Measurements from ENCODE around the gene SH3PXD2B. TPM values are rescaled to one million over a fixed set of nuclear protein-coding genes. Genes with fewer than 3 reads are reported as not detected.
A peak's percentile ranks its signal among the peaks of the same experiment; 100 is the strongest.

SH3PXD2B gene
- total RNA-seq, 1 experiment from 2014 or later, result 27.5 TPM

DNA sequence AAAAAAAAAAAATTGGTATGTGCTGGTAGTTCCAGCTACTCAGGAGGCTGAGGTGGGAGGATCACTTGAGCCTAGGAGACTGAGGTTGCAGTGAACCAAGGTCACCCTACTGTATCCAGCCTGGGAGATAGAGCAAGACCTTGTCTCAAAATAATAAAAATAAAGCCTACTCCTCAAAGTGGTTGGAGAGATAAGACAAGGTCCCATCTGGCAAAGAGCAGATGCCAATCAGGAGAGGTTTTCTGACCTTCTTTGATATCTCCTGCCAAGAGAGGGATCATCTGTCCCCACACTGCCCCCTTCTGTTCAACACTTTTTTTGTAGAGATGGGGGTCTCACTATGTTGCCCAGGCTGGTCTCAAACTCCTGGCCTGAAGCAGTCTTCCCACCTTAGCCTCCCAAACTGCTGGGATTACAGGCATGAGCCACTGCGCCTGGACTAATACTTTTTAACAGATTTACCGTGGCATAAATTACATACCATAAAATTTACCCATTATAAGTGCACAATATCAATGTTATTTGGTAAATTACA lies 64.7 kb downstream of the SH3PXD2B start:
- Histone ChIP-seq H3K27ac (ENCODE audit: low read depth, low read length) (no peak overlapping the region), H4K20me1 (ENCODE audit: insufficient read depth) (0 out of 2 replicates have a peak, but pooled peaks cover 2% of the 10 kb centered on the region), H3K9me3 (ENCODE audit: control insufficient read depth in 1 of 2, insufficient read depth in 1 of 2, low read depth in 1 of 2, low read length in 2 of 2) (no peaks in the 10 kb centered on the region), H3K4me1 (ENCODE audit: control insufficient read depth in 1 of 2, insufficient read depth in 2 of 2, low read length in 2 of 2) (no peaks in the 10 kb centered on the region), H3K4me3 (replicated peaks in 1 of 2; ENCODE audit: low read depth in 1 of 2, low read length in 2 of 2) (no peak overlapping the region), H3K9me2 (ENCODE audit: insufficient read depth) (no peaks in the 10 kb centered on the region), H3K4me2 (ENCODE audit: low read length) (no peak overlapping the region), H3K79me2 (ENCODE audit: insufficient read depth, low read length) (no peaks in the 10 kb centered on the region), H2AFZ (ENCODE audit: low read depth, low read length, poor library complexity, severe bottlenecking) (no peak overlapping the region), H3K36me3 (ENCODE audit: control insufficient read depth in 1 of 2, insufficient read depth in 2 of 2, low read length in 2 of 2) (peaks cover 3 to 6% of the 10 kb centered on the region in 2 experiments; a peak in 1 of 4 replicates), H3K9ac (ENCODE audit: low read length) (no peak overlapping the region), H3K27me3 (ENCODE audit: insufficient read depth, low read length) (no peaks in the 10 kb centered on the region)
- intact Hi-C loops (cut with micrococcal nuclease), result no loop called here
- CTCF ChIA-PET, result no interaction called here
- TF ChIP-seq, protein P1, sequence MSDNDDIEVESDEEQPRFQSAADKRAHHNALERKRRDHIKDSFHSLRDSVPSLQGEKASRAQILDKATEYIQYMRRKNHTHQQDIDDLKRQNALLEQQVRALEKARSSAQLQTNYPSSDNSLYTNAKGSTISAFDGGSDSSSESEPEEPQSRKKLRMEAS (IDR thresholded peaks at IDR 0.05), result no peak
- TF ChIP-seq ZFX (IDR thresholded peaks at IDR 0.05), result no peak
- TF ChIP-seq, protein P2, sequence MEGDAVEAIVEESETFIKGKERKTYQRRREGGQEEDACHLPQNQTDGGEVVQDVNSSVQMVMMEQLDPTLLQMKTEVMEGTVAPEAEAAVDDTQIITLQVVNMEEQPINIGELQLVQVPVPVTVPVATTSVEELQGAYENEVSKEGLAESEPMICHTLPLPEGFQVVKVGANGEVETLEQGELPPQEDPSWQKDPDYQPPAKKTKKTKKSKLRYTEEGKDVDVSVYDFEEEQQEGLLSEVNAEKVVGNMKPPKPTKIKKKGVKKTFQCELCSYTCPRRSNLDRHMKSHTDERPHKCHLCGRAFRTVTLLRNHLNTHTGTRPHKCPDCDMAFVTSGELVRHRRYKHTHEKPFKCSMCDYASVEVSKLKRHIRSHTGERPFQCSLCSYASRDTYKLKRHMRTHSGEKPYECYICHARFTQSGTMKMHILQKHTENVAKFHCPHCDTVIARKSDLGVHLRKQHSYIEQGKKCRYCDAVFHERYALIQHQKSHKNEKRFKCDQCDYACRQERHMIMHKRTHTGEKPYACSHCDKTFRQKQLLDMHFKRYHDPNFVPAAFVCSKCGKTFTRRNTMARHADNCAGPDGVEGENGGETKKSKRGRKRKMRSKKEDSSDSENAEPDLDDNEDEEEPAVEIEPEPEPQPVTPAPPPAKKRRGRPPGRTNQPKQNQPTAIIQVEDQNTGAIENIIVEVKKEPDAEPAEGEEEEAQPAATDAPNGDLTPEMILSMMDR (IDR thresholded peaks at IDR 0.05 in 2 of 3, conservative IDR thresholded peaks at IDR 0.05 in 1 of 3; ENCODE audit: borderline replicate concordance in 1 of 3, insufficient read depth in 1 of 3, low read depth in 2 of 3, low read length in 2 of 3), result peak; percentile 15 to 40 (median 24); a peak in 4 of 6 replicates
- TF ChIP-seq RAD21 (IDR thresholded peaks at IDR 0.05; ENCODE audit: low read depth), result peak; percentile 21; the same call in 1 of the 2 replicates
- ATAC-seq (peak; percentile 42), DNase-seq (ENCODE audit: low read depth, low spot score) (no peak)
- RAD21 ChIA-PET (ENCODE audit: low non-redundant PET in 1 of 2, low total read pairs in 2 of 2, uncharacterized antibody in 2 of 2, unreplicated experiment in 2 of 2), result no interaction called here
- no TSS peak for BruUV-seq (replicated peaks)
- POLR2A ChIA-PET, result no interaction called here

DNA sequence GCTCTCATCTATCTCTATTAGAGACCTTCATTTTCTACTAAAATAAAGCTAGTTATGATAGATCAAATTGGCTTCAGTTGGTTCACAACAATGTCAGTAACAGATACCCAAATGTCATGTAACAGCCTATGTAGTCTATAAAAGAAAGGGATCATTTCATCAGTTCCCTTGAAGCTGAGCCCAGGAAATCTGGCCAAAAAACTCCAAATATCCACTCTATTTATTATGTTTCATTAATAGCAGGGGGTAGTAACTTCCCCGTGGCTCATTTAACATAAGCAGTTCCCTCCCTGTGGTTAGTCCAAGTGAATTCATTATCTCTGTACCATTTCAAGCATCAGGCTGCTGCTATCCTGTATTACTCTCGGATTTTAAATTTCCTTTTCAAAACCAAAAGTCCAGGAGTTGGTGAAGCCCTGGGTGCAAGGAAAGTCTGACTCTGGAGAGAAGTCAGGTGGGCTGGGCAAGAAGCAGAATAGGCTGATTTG lies 66.0 kb downstream of the SH3PXD2B start:
- Histone ChIP-seq H3K9me3 (ENCODE audit: control insufficient read depth in 1 of 2, insufficient read depth in 1 of 2, low read depth in 1 of 2, low read length in 2 of 2) (no peaks in the 10 kb centered on the region), H3K4me1 (ENCODE audit: control insufficient read depth in 1 of 2, insufficient read depth in 2 of 2, low read length in 2 of 2) (peaks cover 4% of the 10 kb centered on the region in 2 experiments; a peak in 3 of 4 replicates), H4K20me1 (ENCODE audit: insufficient read depth) (0 out of 2 replicates have a peak, but pooled peaks cover 2% of the 10 kb centered on the region), H3K27ac (ENCODE audit: low read depth, low read length) (no peak overlapping the region), H3K4me3 (replicated peaks in 1 of 2; ENCODE audit: low read depth in 1 of 2, low read length in 2 of 2) (no peak overlapping the region), H2AFZ (ENCODE audit: low read depth, low read length, poor library complexity, severe bottlenecking) (no peak overlapping the region), H3K79me2 (ENCODE audit: insufficient read depth, low read length) (no peaks in the 10 kb centered on the region), H3K9me2 (ENCODE audit: insufficient read depth) (no peaks in the 10 kb centered on the region), H3K36me3 (ENCODE audit: control insufficient read depth in 1 of 2, insufficient read depth in 2 of 2, low read length in 2 of 2) (peaks cover 0 to 6% of the 10 kb centered on the region in 2 experiments; a peak in 1 of 4 replicates), H3K4me2 (ENCODE audit: low read length) (no peak overlapping the region), H3K9ac (ENCODE audit: low read length) (no peak overlapping the region), H3K27me3 (ENCODE audit: insufficient read depth, low read length) (no peaks in the 10 kb centered on the region)
- CTCF ChIA-PET, result no interaction called here
- POLR2A ChIA-PET, result no interaction called here
- ATAC-seq (no peak), DNase-seq (ENCODE audit: low read depth, low spot score) (no peak)
- TF ChIP-seq ELF1 (IDR thresholded peaks at IDR 0.05; ENCODE audit: borderline replicate concordance, low read depth) (no peak), SP1 (IDR thresholded peaks at IDR 0.05; ENCODE audit: low read depth) (no peak)
- intact Hi-C loops (cut with micrococcal nuclease), result no loop called here
- BruUV-seq (replicated peaks), result no TSS peak
- RAD21 ChIA-PET (ENCODE audit: low non-redundant PET in 1 of 2, low total read pairs in 2 of 2, uncharacterized antibody in 2 of 2, unreplicated experiment in 2 of 2), result no interaction called here

Measured in HCT116 (cell line).